GM19025 (cell line): ENCODE measurements around the gene BEST2.

Experiments used
- ATAC-seq: cut with Tn5 transposase; IDR thresholded peaks from one replicate; pipeline ENCODE4 v1.9.1; 2021; ENCODE audit warnings: mild to moderate bottlenecking, low read depth, moderate library complexity; ENCODE audit not compliant: unreplicated experiment

Gene BEST2

DNA sequence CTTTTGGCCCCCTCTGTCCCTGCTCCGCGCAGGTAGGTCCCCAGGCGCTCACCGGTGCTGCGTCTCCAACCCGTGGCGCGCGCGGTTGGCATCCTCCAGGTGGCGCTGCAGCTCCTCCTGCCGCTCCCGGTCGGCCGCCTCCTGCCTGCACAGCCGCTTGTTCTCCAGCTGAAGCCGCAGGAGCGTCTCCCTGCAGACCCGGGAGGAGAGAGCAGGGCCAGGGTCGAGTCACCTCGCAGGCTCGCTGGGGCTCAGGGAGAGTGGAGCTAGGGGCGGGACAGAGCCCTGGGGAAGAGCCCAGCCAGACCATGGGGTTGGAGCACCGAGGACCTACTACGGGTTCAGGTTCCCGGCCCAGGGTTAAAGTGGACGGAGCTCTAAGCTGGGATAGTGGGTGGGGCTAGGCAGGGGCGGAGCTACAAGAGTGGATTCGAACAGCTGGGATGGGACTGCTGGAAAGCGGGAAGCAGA is 14.5 kb downstream of the BEST2 start:
- peak; percentile 58 for ATAC-seq

DNA sequence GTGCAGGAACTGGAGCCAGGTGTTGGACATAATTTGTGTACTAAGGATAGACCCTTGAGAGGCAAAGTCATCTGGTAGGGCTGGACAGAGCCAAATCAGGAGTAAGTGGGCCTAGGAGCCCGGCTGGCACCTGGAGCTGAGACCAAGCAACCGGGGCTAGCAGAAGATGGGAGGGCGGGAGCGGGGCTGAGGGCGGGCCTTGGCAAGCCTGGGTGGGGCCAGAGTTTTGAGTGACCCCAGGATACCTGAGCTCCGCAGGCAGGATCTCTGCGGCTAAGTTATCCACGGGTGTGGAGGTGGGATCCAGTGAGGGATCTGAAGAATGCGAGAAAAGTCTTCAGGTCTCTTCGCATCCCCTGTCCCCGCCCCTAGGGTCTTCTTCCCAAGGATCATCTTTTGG is 15.6 kb downstream of the BEST2 start:
- ATAC-seq = no peak

DNA sequence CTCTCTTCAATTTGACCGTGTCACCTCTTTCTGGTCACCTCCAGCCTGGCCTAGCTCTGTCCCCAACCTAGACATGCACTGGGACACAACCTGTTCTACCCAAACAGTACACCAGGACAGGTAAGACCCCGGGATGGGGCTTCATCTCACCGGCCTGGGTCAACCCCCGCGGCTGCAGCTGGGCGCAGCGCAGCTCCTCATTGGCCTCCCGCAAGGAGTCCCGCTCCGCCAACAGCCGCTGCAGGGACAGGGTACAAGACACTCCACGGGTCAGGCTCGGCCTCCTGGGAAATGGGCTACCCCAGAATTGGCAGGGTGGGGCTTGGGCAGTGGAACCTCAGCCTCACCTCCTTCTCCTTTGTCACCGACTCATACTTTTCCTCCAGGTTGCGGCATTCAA is 16.1 kb downstream of the BEST2 start:
- ATAC-seq = no peak

DNA sequence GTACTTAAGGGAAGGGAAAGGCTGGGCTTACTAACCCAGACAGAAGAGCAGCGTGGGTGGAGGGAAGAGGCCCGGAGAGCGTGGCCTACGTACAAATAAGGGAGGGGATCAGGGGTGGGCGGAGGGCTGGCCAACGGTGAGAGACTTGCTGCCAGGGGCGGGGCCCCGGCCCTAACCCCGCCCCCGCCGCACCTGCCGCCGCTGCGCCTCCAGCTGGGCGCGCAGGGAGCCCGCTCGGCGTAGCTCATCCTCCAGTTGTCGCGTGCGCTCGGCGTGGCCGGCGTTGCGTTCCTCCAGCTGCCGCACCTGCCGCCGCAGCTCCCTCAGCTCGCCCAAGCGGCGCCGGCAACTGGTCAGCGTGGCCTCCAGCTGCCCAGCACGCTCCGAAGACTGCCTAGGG is 18.1 kb downstream of the BEST2 start:
- ATAC-seq = no peak

DNA sequence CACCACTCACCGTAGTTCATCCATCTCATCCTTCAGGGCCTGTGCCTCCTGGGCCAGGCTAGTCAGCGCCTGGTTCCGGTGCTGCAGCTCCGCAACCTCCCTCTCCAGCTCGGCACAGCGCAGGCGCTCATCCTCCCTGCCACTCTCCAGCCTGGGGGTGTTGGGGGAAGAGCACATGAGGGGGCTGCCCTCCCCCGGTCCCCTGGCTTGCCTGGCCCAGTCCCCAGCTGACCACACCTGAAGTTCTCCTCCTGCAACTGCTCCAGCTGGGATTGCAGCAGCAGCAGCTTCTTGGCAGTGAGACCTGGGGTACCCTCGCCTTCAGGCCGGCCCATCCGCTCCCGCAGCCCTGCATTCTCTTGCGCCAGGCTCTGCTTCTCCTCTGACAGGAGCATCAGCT is 19.3 kb downstream of the BEST2 start:
- ATAC-seq = no peak

DNA sequence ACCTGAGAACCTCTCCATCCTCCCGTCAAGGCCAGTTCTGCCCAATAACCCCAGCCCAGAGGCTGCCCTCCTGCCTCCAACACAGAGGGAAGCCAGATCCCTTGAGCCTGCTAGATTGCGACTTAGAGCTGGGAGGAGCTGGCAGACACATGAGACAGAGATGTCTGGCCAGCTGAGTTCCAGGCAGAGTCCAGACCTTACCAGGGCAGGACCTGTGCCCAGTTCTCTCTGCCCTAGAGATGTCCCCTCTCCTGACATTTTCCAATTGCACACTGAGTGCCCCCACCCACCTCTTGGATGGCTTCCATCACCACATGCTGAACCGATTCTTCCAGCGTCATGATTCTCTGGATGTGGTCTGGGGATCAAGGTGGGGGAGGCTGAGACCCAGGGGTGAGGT is 20.7 kb downstream of the BEST2 start:
- ATAC-seq = no peak

DNA sequence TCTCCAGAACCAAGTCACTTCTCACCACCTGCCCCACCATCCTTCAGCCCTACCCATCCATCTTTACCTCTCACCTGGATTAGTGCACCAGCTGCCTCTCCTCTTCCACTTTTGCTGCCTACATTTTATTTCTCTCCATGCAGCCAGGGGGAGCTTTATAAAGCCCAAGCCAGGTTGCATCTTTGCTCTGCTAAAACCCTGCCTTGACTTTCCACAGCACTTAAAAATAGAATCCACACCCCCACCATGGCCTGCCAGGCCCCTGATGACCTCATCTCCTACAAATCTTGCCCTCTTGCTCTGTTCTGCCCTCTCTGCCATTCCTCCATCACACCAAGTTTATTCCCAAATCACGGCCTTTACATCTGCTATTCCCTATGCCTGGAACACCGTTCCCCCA is 22.0 kb downstream of the BEST2 start:
- no peak for ATAC-seq

DNA sequence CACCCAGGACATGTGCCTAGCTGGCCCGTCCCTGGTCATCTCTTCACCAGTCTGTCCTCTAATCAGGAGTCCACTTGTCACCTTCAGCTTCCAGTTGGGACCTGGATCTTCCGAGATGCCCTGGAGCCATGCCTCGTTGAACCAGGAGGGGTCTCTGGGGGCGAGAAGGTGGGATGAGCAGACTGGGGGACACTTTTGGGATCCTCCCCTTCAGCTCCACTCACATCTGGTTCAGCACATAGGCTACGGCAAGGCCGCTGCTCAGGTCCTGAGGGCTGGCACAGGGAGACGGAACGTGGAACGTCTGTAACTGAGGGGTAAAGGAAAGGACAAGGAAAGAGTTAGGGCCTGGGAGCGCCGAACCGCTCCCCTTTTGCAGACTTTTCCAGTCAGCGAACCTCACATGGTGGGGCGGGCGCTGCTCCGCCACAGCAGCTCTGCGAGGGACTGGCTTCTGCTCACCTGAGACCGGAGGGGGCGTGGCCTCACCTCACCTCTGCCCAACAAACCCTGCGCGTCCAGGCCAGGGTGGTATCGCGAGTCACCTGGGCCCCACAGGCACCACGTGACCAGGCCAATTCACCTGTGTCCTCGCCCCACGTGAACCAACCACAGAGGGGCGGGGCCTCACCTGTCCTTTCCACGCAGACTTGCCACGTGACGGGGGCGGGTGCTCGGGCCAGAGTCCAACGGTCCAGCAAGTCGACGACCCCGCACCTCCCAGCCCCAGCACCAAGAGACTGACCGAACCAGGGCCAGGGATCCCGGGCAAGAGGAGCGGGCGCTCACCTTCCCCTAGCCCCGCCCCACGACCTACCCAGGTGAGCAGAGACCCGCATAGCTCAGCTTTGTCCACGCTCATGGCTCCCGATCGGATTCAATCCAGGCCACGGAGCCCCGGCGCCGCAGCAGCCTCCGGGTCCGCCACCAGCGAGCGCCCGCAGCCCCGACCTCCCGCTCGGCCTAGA is 23.3 kb downstream of the BEST2 start, which contains the start of gene HOOK2:
HOOK2 (minus strand) TSS at position 965 of the 968 bp plus-strand sequence; CDS start at position 862, 103 bp downstream.
- no peak for ATAC-seq

DNA sequence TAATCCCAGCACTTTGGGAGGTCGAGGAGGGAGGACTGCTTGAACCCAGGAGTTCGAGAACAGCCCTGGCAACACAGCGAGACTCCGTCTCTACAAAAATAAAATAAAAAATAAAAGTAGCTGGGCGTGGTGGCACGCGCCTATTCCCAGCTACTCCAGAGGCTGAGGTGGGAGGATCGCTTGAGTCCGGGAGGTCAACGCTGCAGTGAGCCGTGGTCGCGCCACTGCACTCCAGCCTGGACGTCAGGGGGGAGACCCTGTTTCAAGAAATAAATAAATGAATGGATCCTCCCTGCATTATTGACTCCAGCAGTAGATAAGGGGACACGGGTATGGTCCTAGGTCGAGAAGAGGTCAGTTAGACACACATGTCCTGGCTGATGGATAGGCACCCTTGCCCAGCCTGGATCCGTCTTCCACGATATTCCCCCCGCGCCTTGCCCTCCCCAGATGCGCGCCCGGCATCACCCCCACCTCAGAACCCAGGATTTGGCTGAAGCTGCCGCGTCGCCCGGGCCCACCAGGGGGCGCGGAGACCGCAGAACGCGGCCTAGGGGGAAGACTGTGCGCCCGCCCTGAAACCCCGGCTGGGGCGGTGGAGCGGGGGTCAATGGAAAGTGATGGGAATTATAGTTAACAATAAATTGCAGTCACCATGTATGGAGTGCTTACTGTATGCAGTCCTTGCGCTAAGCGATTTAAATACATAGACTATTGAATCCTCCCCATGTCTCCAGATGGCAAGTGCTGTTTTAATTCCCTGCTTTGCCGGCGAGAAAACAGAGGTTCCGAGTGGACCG is 25.8 kb downstream of the BEST2 start:
- no peak for ATAC-seq

DNA sequence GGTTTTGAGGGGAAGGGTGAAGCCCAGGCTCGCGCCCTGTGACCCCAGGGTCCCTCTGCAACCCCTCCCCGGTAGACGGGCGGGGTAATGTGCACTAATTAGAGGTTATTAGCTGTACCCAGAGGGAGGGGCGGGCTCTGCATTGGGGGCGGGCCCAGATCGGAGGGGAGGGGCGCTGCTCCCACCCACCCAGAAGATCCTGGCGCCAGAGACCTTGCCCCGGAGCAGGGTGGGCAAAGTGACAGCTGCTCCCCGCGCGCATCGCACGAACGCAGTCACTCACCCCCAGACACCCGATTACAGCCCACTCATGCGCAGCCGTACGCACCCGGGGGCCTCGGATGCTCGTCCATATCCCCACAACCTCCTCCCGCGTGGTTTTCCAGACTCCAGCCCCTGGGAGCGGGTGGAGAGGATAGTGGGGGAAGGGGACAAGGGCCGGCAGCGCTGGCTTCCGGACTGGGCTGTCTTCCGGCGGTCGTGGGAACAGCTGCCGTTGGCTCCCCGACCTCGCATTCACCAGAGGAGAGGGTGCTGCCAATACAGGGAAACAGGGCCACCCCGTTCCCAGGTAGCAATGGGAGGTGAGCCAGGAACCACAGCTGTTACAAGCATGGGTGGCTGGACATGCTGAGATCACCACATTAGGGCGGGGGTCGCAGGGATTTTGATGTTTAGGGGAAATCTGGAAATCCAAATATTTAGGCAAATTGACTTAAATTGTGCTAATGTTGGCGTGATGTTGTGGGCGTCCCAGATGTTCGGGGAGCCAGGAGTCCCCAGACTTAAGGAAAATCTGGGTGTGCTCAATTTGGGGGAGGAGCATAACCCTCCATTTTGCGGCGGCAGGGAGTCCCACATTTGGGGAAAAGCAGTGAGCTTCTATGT is 26.7 kb downstream of the BEST2 start:
- ATAC-seq = no peak

DNA sequence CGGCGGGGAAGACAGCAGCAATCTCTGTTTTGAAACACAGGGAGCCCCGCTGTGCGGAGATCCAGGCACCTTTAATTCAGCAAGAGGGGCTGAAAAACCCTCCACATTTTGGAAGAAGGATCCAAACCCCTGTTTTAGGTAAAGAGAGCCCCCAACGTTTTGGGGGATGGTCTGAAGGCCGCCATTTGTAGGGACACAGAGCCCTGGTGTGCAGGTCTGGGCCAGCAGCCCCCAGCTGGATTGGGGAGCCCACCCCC is 27.2 kb downstream of the BEST2 start:
- ATAC-seq = no peak

DNA sequence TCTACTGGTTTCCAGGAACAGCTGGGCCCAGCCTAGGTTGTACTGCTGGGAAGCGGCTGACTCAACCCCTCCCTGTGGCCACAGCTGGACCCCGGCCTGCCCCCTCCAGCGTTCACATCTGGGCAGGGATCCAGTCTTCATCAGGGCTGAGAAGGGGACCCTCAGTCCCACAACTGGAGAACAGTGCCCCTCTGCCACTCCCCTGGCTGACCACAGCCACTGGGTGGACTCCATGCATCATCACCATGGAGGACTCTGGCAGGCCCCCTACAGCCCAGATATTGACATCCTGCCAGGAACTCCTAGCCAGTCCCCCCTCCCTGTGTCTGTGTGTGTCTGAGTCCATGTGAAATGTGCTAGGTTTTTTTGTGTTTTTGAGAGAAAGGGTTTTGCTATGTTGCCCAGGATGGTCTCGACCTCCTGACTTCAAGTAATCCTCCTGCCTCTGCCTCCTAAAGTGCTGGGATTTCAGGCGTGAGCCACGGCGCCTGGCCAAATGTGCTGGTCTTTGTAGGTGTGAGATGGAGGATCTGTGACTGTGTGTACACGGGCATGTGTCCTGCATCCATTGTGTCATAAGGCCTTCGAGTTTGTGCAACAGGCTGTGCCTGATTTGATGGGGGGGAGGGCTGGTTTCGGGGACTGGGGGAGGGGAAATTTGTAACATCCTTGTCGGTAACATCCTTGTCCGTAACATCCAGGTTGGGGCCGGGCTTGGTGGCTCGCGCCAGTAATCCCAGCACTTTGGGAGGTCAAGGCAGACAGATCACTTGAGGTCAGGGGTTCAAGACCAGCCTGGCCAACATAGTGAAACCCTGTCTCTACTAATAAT is 27.8 kb downstream of the BEST2 start:
- no peak for ATAC-seq

DNA sequence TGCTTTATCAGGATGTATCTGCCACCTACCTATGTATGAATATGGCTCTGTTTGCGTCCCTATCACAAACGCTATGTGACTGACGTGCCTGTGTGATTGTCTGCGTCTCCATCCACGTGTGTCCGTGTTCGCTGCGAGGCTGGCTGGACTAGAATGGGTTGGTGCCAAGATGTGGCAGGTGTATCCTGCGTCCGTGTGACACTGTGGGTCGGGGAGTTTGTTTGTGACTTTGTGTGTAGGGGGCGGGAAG is 30.5 kb downstream of the BEST2 start:
- ATAC-seq = no peak

DNA sequence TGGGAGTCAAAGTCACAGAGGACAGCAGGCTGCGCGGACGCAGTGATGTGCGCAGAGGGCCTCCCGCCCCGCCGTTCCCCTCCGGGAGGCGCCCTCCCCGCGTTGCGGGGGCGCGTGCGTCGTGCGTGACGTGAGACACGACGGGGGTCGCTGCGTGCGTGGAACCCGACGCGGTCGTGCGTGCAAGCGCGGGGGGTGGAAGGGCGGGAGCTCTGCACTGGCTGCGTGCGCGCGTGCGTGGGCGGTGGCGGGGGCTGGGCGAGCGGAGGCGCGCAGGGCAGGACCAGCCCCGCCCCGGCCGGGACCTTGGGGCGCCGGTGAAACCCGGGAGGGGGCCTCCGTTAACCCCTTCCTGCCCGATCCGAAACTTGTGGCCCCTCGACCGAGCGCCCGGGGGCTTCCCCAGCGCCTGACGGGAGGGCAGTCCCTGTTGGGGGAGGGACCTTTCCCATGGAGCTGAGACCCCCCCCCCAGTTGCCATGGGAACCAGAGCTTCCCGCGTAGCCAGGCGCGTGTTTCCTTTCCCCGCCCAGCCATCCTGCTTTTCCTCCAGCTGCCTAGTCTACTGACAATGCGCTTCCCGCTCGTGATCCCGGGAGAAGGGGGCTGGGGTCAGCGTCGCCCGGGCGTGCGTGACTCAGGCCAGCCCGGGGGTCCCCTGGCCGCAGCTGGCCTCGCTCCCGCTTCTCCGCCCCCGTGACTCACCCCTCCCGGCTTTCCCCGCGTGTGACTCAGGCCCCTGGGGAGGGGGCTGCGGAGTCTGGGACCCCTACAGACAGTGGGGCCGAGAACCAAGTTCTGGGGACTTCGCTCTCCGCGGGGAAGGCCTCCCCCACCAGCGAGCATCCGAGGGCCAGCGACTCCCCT is 31.1 kb downstream of the BEST2 start:
- peak; percentile 45 for ATAC-seq

DNA sequence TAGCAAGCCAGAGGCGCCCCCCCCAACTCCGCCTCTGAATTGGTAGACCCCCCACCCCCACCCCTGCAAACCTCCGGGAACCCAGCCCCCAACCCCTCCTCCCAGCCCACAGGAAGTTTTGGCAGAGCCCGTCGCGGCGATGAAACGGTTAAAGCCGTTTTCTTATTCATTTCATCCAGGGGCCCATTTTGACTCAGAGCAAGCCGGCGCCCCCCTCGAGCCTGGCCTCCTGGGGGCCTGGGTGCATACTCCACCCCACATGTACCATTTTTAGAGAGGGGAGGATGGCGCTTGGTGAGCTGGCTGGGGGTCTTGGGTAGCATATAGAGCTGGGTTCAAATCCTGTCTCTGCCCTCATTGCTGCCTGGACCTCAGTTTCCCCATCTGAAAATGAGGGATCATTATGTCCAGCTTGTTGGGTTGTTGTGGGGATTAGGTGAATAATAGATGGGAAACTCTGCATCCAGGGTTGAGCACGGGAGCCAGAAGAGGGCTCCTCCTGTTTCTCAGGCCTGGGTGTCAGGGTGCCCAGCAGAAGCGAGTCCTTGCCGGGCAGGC is 31.8 kb downstream of the BEST2 start:
- ATAC-seq = no peak

DNA sequence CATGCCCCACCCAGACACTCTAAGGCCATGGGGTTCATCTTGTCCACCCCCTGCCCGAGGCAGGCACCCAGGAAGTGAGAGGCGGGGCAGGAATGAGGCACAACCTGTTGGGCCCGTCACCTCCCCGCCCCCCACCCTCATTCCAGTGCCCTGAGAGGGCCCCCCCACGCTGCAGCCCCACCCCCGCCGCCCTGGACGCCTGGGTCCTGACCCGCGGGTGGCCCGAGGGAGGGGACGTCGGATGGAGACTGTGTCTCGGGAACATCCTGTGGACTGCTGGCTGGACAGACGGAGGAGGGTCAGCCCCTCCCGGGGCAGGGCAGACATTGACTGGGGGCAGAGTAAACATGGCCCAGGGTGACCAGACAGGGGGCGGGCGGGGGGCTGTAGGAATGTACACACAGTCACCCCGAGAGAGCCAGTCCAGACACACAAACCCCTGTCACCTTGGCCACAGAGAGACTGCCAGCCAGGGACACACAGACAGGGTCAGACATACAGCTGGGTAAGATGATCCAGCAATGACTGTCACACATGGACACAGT is 32.3 kb downstream of the BEST2 start:
- ATAC-seq = no peak

DNA sequence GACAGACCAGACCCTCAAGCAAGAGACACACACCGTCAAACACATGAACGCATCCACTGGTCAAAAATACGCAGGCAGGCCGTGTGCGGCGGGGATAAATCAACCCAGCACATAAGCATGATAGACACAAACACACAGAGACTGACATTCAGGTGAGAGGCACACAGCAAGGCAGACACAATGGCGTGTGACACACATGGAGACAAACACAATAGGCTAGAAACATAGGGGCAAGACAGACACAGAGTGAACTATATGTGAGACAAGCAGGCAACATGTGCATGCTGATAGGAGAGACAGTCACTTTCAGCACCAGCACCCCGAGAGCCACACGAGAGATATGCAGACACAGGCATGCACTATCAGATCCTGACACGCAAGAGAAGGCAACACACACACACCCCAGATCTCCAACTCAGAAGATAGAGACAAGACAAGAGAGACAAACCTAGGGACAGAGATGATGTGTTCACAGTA is 32.8 kb downstream of the BEST2 start:
- no peak for ATAC-seq

DNA sequence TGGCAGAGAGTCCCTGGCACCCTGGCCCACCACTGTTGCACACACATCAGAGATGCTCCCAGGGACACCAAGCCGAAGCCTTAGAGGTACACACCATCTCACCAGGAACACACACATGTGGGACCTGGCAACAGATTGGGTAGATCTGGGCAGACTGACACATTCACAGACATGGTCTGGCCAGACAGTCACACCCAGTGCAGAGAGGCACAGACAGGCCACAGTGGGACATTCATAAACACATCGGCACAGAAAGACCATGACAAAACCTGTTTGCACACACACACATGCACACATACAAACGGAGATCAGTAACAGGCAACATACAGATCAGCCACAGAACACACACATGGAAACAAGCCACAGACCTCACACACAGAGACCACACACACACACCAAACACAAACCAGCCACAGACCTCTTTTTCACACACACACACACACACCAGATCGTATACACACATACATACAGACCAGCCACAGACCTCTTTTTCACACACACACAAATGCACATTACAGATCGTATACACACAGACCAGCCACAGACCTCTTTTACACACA is 33.4 kb downstream of the BEST2 start:
- ATAC-seq = no peak
